Measurements from ENCODE around the gene KIF21B.

Gene KIF21B

DNA sequence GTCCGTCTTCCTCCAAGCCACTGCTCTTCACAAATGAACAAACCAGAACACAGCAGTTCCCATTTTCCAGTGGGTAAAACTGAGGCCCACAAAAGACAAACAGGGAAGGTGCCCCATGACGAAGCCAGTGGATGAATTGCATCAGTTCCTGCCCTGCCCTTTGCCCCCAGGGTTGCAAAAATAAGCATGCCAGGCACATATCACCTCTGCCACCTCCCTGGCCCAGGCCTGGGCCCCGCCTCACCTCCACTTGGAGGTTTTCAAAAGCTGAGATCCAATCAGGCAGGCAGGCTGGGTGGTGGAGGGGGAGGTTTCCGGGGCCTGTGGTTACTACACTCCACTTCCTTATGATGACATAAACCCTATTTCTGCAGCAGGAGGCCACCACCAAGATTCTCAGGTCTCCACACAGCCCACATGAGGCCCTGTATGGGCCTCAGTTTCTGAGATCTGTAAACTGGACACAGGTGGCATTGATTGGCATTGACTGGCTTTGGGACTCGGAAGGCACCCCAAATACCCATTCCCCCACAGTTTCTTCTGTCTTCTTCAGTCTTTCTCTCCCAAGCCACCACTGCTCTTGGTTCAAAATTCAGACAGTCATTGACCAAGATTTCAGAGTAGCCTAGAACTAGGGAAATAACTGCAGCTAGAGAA is 4.1 kb downstream of the KIF21B start:
- peak; percentile 97 for DNase-seq

DNA sequence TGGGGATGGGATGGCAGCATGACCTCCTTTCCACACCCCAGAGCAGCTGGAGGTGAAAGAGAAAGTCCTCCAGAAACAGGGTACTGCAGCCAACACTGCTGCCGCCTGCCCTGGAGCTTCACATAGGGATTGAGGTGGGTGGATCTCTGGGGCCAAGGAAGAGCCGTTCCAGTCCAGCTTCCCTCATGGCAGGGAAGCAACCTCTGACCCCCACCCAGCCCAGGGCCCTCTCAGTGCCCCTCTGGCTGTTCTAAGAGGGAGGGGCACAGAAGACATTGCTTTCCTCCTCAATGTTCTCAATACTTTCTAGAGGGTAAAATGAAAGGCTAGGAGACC is 5.7 kb downstream of the KIF21B start:
- DNase-seq, result no peak

DNA sequence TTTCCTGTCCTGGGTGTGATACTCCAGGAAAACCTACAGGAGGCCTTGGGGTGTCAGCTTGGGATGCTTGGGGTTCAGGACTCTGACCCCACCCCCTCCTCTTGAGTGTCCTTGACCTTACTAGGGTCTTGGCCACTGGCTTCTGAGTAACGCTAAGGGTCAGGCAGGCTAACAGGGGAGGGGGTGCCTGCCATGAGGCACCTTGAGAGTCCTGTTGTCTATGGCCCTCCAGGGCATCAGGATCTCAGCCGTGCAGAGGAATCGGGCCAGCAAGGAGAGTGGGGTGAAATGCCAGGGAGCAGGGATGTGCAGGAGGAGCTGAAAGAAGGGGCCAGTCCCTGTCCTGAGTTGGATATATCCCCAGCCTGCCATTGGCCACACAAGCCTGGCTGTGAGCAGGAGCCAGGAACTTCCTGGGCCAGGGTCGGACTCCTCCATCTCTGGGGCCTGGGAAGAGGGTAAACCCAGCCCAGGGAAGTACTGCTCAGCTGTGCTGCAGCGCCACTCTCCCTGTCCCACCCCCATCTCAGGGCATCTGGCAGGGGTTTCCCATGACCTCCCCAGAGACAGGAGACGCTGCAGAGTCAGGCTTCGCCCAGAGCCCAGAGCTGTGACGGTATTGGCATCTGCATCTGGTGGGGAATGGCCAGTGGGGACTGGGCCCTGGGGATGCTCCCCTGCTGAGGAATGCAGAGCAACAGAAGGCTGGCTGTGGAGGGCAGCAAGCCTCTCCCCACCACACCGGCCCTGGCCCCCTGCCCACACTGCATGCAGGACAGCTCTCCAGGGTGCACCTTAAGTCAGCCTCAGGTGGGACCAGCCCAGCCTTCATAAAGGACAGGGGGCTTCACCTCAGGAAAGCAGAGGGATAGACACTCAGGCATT is 6.3 kb downstream of the KIF21B start:
- no peak for DNase-seq

DNA sequence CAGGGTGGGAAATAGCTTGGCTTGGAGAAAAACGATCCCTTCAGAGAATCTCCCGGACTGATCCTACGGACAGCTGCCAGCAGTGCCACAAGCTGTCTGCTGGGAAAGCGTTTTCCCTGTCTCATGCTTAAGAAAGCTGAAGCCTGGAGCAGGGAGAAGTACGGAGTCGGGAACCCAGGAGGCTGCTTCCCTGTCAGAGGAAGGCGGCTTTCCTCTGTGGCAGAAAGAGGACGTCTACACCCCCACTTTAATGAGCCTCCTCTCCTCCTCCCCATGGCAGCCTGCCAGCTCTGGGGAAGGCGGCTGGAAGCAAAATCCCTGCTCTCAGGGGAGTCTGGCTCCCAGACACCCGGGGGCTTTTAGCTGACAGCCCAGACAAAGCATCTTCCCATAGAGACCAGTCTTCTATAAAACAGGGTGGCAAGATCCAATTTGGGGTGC is 7.3 kb downstream of the KIF21B start:
- no peak for DNase-seq

DNA sequence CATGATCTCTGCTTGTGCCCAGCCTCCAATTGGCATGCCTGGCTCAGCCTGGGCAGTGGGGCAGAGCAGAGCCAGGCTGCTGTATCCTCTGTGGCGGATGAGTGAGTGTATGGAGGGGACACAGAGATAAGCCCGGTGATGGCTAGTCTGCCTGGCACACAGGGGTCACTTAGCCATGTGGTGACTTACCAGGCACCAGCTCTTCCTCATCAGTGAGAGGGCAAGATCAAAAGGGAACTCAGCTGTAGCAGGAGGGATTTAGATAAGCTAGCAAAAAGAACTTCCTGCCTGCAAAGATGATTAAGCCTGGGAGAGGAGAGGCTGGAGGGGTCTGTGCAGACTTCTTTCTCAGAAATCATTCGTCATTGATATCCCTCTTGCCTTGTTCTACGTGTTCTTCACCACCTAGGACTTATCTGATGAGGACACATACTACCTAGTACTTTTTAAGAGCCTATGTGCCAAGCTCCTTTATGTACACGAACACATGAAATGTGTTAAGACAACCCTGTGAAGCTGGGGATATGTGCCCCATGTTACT is 7.9 kb downstream of the KIF21B start:
- DNase-seq, result no peak

DNA sequence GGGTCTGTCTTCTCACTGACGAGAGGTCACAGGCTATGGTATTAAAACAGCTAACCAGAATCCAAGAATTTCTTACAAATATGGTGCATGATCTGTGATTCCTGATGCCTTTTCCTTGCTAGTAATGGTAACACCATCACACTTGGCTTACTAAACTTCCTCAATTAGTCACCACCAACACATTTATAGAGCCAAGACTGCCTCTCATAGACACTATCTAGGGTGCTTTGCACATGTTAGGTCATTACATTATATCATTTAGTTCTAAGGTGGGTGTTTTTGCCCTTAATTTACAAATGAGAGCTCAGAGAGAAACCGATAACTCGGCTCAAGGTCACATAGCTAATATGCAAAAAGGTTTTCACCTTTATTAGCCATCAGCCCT is 8.7 kb downstream of the KIF21B start:
- no peak for DNase-seq

DNA sequence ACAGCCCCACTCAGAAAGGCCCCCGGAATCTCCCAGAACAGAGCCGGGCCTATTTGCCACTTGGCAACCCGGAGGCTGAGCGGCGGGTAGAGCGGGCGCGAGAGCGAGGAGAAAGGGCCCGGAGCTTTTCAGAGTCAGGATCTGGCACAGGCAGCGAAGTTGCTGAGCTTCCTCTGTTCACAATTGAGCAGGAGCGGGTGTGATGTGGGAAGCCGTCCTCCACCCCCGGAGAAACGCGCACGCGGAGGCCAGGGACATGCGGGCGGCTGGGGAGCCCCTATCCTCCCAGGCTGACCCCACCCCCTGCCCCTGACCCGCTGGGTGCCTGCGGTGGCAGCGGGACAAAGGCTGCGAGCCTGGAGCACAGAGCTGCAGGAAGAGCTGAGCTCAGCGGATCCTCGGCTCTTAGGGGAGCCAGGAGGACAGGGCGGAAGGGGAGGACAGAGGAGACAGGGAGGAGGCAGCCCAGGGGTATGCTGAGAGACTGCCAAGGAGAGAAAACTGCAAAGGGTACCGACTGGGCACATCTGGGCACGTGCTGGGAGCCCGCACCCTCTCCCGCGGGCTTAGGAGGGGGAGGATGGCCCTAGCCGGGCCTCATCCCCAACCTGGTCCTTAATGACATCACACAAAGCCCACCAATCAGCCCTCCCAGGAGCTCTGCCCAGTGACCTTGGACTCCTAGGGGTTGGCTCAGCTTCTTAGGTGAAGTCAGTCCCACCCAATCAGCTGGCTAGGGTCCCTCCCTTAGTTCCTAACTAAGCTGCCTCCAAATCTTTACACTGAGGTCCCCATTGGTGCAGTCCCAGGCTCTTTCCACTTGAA is 9.3 kb downstream of the KIF21B start:
- DNase-seq, result no peak

DNA sequence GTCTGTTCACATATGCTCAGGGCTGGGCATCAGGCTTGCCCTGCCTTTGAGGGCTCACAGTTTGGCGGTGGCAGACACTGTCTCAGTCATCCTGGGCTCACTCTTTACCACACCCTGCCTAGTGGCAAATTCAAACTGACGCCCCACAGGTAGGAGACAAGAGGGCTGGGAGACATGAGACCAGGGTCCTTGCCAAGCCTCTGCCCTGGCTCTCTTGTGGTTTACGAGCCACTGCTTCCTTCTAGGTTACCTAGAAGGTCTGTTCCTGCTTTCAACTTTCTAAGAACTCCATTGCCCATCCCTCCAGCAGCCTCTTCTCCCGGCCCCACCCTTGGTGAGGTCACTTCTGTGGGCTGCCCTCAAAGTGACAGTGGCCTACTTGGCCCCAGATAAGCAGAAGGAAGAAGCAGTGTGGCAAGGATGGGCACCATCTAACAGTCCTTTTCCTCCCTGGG is 10.5 kb downstream of the KIF21B start:
- no peak for DNase-seq

DNA sequence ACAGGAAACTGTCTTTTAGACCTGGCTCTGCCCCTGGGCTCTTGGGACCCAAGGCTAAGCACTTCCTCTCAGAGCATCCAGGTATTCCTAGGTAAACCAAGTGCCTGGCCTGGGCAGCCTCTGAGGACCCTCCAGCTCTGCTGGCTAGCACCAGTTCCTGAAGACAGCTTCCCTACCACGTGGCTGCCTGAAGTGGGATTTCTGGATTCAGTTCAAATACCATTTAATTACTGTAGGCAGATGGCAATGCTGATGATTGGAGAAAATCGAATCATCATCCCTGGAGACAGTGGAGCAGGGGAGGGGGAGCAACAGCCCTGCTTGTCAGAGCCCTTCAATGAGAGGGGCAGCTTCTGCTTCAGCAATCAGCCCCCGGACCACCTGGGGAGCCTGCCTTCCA is 11.9 kb downstream of the KIF21B start:
- DNase-seq, result no peak

DNA sequence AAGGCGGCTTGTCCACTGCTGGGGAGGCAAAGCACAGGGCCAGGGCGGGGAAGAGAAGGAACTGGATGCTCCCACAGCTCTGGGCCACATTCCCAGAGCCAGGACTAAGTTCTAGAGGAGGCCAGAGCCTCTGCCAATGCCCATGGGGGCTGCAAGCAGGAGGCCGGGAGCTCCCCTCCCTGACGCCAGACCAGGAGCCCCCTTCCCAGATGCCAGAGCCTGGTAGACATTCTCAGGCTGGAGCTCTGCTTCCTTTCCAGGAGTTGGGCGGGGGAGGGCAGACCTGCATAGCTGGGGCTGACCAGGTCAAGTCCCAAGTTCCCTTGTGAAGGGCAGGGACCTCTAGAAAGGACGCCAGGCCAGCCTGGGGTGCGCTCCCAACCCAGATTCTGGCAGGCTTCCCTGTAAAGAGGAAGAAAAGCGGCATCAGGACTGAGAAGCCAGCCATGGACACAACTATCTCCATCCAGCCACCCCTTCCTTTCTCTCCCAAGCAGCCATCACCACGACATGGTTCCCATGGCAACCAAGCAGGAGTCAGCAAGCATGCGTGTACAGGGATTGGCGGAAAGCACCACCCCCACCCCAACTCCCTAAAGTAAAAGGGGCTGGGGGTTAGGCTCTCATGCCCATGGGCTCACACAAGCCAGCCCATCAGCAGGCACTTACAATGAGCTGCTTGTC is 13.4 kb downstream of the KIF21B start:
- no peak for DNase-seq

DNA sequence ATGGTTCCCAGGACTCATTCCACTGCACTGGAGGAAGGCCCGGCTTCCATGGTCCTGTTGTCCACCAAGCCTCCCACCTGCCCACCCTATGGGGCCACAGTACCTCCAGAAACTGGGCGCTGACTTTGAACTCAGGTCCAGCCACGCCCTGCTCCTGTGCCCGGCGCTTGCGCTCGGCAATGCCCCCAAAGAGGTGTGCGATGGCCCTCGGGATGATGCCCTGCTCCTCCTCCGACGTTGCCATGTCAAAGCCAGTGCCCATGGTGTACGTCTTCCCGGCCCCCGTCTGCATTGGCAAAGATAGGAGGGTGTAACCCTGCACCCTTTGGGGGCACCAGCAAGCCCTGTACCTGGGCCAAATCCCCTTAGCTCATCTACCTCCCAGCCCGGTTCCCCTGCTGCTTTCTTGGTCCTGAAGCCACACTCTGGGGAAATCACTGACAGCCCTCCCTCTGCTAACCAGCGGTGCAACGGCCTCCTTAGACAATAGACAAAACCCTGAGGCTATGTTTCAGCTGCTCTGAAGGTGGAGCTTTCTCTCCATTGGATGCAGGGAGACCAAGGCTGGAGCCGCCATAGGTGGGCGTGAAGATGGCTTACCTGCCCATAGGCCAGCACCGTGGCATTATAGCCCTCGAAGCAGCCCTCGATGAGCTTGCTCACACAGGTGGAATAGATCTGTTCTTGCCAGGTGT is 14.7 kb downstream of the KIF21B start:
- DNase-seq, result no peak

DNA sequence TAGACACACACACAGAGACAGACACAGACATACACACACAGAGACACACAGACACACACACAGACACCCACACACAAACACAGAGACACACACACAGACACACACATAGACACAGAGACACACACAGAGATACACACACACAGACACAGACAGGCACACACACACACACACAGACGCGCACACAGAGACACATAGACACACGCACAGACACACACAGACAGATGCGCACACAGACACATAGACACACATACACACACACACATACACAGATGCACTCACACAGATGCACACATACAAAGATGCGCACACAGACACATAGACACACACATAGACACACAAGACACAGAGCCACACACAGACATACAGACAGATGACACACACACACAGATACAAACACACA is 16.0 kb downstream of the KIF21B start:
- no peak for DNase-seq

DNA sequence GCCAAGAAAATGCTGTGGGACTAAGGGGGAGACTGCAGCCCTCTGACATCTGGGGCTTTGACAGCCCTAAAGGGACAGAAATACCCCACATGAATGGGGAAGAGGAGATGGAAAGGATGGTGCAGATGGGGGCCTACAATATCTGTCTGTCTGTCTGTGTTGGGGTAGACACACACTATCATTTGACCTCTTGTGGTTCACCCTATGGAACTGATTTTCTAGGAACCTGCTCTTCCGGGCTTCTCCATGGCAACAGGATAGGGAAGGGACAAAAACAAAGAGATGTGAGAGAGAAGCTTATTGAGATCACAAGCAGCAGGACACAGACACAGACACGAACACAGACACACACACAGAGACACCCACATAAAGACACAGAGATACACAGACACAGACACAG is 17.1 kb downstream of the KIF21B start:
- no peak for DNase-seq

DNA sequence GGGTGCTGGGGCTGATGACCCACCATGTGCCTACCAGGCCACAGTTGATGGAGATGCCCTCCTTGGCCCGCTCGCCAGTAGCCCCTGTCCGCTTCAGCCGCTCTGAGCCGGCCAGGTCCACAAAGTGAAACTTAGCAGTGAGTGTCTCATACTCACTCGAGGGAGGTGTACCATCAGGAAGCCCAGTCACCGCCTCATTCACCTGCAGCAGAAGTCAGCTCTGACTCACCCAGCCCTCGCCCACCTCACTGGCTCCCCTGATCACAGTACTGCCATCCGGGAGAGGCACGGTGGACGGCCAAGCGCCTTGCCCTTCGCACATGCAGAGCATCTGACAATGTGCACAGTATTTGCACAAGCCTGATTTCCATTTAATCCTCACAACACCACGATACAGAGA is 18.8 kb downstream of the KIF21B start:
- no peak for DNase-seq

DNA sequence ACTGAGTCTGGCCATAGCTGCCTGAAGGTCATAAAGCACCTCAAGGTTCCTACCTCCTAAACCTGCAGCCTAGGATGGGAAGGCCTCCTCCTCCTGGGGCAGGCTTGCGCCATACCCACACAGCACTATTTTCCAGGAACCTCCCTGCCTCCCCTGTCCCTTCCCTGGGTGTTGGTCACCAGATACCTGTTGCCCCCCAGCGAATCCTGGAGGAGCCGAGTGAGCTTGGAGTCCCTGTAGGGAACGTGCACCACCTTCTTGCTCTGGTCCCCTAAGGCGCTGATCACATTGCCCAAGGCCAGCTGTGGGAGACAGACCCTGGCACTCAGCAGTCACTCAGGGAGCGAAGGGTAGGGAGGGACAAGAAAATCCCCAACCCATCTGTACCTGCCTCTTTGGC is 19.4 kb downstream of the KIF21B start:
- DNase-seq, result no peak

DNA sequence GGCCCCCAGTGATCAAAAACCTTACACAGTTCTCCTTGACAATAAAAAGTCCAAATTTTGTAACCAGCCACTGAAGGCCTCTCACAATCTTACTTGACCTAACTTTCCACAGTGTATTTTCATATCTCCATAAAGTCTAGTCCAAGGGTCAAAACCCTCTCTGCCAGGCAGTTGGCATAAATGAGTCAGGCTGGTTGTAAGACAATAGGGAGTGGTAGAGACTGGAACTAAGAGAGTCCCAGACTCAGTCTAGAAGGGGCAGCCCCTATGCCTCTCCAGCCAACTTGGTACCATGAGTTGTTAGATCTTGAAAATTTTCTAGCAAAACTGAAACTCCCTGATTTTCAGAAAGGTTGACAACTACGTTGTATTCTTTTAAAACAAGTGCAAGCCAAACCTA is 21.0 kb downstream of the KIF21B start:
- DNase-seq, result no peak

DNA sequence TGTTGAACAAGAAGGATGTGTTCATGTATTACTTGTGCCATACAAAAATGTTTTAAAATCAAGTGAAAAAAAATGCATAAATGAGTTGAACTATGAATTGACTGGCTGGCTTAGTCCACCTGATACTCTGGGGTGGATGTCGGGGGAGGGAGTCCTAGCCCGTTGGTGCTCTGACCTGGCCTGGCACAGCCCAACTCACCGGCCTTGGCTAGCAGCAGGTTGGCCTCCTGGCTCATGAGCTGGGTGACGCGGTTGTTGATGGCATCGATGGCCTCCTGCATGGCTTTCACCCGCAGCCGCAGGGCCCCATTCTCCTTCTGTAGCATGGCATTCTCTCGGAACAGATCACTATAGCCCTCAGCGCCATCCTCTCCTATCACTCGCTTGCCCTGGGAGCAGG is 21.6 kb downstream of the KIF21B start:
- DNase-seq, result no peak

DNA sequence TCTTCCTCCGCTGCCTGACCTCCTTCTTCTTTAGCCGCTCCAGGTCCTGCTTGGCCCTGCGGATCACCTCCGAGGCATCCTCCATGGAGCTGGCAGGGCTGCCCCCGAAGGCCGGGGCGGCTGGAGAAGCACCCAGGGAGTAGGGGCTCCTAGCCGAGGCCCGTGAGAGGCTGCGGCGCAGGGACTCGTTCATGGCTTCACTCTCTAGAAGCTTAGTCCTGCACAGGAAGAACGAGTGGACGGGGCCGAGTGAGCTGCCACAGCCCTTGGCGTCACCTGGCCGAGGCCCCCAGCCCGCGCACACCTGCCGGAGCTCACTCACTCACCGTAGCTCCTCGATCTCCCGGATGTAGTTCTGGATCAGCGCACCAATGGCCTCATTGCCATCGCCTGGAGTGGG is 23.1 kb downstream of the KIF21B start:
- DNase-seq, result no peak

DNA sequence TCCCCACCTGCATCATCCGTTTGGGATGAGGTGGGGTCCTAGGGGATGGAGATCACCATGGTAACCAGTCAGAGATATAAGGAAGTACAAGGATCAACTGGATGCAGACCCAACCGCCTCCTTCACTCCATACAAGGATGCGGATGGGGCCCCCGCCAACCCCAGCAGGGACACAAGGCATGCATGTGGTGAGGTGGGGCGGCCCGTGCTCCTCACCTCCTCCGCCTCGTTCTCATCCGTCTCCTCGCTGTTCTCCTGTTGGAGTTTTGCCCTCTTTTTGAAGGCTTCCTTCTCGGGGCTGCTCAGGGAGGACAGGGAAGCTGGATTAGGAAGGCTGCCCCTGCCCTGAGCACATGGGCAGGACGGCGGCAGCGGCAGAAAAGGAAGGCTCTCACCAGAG is 23.8 kb downstream of the KIF21B start:
- no peak for DNase-seq

DNA sequence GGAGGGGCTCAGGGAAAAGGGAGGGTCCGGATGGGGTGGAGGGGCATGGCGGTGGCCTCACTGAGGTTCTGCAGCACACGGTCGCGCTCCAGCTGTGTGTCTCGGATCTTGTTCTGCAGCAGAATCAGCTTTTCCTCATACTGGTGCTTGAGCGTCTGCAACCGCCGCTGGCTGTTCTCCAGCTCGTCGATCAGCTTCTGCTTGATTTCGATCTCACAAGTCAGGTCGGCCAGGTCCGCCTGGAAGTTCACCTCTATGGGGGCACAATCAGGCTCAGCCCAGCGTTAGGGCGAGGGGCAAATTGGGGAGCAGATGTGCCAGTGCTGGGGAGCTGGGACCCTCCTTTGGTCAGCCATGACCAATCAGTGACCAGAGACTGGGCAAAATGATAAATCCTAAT is 25.2 kb downstream of the KIF21B start:
- no peak for DNase-seq

DNA sequence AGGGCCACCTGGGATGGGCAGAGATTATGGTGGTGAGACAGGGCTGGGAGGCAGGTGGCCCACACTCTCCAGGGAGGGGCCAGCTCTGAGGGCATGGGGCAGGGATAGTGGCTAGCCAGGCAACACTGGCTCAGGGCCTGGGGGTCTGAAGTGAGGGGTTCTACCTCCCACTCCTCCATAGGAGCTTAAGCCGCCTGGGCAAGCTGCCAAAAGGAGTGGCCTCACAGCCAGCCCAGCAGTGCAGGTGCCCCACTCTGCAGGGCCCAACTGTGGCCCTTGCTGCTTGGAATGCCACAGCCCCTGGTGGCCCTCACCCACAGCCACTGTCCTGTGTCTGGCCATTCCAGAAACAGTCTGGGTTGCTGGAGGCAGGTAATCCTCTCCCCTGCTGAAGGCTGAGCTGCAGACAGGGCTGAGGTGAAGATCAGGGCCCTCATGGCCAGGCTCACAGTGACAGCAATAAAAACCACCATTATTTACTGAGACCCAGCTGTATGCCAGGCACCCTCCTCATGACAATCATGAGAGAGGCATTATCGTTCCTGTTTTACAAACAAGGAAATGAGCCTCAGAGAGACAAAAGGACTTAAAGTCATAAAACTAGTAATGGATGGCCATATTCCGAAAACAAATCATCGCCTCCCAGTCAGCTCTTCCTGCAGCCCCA is 31.0 kb downstream of the KIF21B start:
- DNase-seq, result no peak

All from SIG-M5 (cell line).